Keratinocyte (primary cell): Measurements from ENCODE around the gene FAM217B. TPM values are rescaled to one million over a fixed set of nuclear protein-coding genes. Genes with fewer than 3 reads are reported as not detected.

Experiments used
- DNase-seq: peaks from one replicate; pipeline ENCODE4 v3.0.0-alpha.2; 2011; ENCODE audit warnings: low read depth, missing footprints, low spot score
- FAIRE-seq: peaks from 2 replicates; lab custom pipeline; 2011; peaks lifted over from hg19 to GRCh38; lab: Jason Lieb, UNC
- H2AFZ ChIP-seq: 2 replicates; pipeline ENCODE4 v1.6.0; 2012; ENCODE audit warnings: low read length, control low read depth, inconsistent platforms; ENCODE audit not compliant: control insufficient read depth
- H3K27ac ChIP-seq: 2 replicates; pipeline ENCODE4 v1.5.1; 2011; ENCODE audit warnings: low read length; ENCODE audit not compliant: control insufficient read depth, insufficient read depth
- H3K27me3 ChIP-seq: 3 replicates; pipeline ENCODE4 v1.6.0; 2011; ENCODE audit warnings: low read length; ENCODE audit not compliant: control insufficient read depth, insufficient read depth; ENCODE audit errors: extremely low read depth
- H3K36me3 ChIP-seq, 2 experiments: 2 replicates in 1 of 2; 3 replicates in 1 of 2; pipeline ENCODE4 v1.5.1; 2011; ENCODE audit warnings: low read length in 2 of 2, mild to moderate bottlenecking in 1 of 2; ENCODE audit not compliant: control insufficient read depth in 2 of 2, insufficient read depth in 2 of 2; ENCODE audit errors: extremely low read depth in 1 of 2
- H3K4me1 ChIP-seq: 3 replicates; pipeline ENCODE4 v1.5.1; 2011; ENCODE audit warnings: low read length; ENCODE audit not compliant: control insufficient read depth, insufficient read depth; ENCODE audit errors: extremely low read depth
- H3K4me2 ChIP-seq: 3 replicates; pipeline ENCODE4 v1.6.0; 2011; ENCODE audit warnings: low read depth, low read length; ENCODE audit not compliant: control insufficient read depth, insufficient read depth; ENCODE audit errors: extremely low read depth
- H3K4me3 ChIP-seq, 3 experiments: fragments of 200-600 bp in 1 of 3; sonication (generic) in 1 of 3; 2 replicates in 2 of 3; 3 replicates in 1 of 3; pipeline ENCODE4 v1.5.1; 2011 to 2016; ENCODE audit warnings: low read length in 3 of 3, mild to moderate bottlenecking in 3 of 3, control low read depth in 2 of 3, inconsistent platforms in 1 of 3, low read depth in 1 of 3, mixed read lengths in 1 of 3, mixed run types in 1 of 3, moderate library complexity in 1 of 3; ENCODE audit not compliant: control insufficient read depth in 2 of 3, insufficient read depth in 2 of 3; ENCODE audit errors: extremely low read depth in 1 of 3
- H3K79me2 ChIP-seq: 2 replicates; pipeline ENCODE4 v1.6.0; 2012; ENCODE audit warnings: low read length; ENCODE audit not compliant: control insufficient read depth, insufficient read depth
- H3K9ac ChIP-seq: 3 replicates; pipeline ENCODE4 v1.6.0; 2011; ENCODE audit warnings: low read length; ENCODE audit not compliant: control insufficient read depth, insufficient read depth; ENCODE audit errors: extremely low read depth
- H3K9me1 ChIP-seq: 3 replicates; pipeline ENCODE4 v1.6.0; 2011; ENCODE audit warnings: low read length; ENCODE audit not compliant: control insufficient read depth, insufficient read depth; ENCODE audit errors: extremely low read depth
- H3K9me3 ChIP-seq: 2 replicates; pipeline ENCODE4 v1.5.1; 2012; ENCODE audit warnings: low read depth, low read length; ENCODE audit not compliant: control insufficient read depth
- H4K20me1 ChIP-seq: 3 replicates; pipeline ENCODE4 v1.6.0; 2011; ENCODE audit warnings: low read length; ENCODE audit not compliant: control insufficient read depth, insufficient read depth; ENCODE audit errors: extremely low read depth
- CTCF ChIP-seq, 3 experiments: IDR thresholded peaks in 1 of 3; conservative IDR thresholded peaks in 1 of 3; optimal IDR thresholded peaks in 1 of 3; 2 replicates in 2 of 3; 3 replicates in 1 of 3; pipeline versions ENCODE3 to v1.5.1; 2011; ENCODE audit warnings: low read length in 3 of 3, mild to moderate bottlenecking in 3 of 3, moderate library complexity in 2 of 3, control low read depth in 1 of 3, inconsistent platforms in 1 of 3; ENCODE audit not compliant: insufficient read depth in 2 of 3; ENCODE audit errors: extremely low read depth in 1 of 3
- EZH2 ChIP-seq: IDR thresholded peaks from one replicate; pipeline ENCODE4 v1.6.1; 2012; ENCODE audit warnings: inconsistent platforms, mild to moderate bottlenecking, low read length, moderate library complexity
- dilution Hi-C: fragments of 300-500 bp; cut with MboI; formaldehyde crosslinking; loops from one replicate; pipeline ENCODE4 v1.7.0; 2020; ENCODE audit warnings: low sequenced_read_pairs; ENCODE audit not compliant: extremely low pct_ligation_motif_present
- polyA plus RNA-seq, 5 experiments: library from polyadenylated mRNA; depleted of rRNA in 3 of 5; stranded (reverse) in 3 of 5; stranded (forward) in 1 of 5; unstranded in 1 of 5; fragments of >200 nt; gene quantifications; 1 replicate in 1 of 5; 2 replicates in 3 of 5; 3 replicates in 1 of 5; pipeline versions ENCODE4 v1.2.1 to v1.2.3, GENCODE V29; 2011 to 2012; ENCODE audit warnings: missing spikeins in 2 of 5, low read depth in 1 of 5, low replicate concordance in 1 of 5

FAM217B gene
- polyA plus RNA-seq, 1 donor (not counting 4 experiments of a cell fraction or from before 2014, with no cell fraction given): 10.1 TPM

- Histone ChIP-seq H3K36me3 (no peaks in the 10 kb centered on the region), H3K9me1 (no peaks in the 10 kb centered on the region), H4K20me1 (no peaks in the 10 kb centered on the region), H3K4me3 (no peak overlapping the region), H3K9ac (no peak overlapping the region), H3K4me1 (peaks cover 12% of the 10 kb centered on the region), H3K4me2 (no peak overlapping the region), H3K27me3 (no peaks in the 10 kb centered on the region), H2AFZ (no peak overlapping the region), H3K79me2 (no peaks in the 10 kb centered on the region), H3K9me3 (no peaks in the 10 kb centered on the region), H3K27ac (no peak overlapping the region)
- FAIRE-seq (no peak), DNase-seq (no peak)
- TF ChIP-seq EZH2: no peak
- no peak for TF ChIP-seq CTCF (optimal IDR thresholded peaks at IDR 0.05 in 1 of 3, IDR thresholded peaks at IDR 0.05 in 1 of 3, conservative IDR thresholded peaks at IDR 0.05 in 1 of 3; ENCODE audit: extremely low read depth in 1 of 3, insufficient read depth in 2 of 3, low read length in 3 of 3)
- dilution Hi-C loops: no loop called here
These were observed 36.9 kb downstream of the FAM217B start for GRCh38 chr20:59977086-59977485.

GRCh38 chr20:59983076-59983475, 42.9 kb downstream of the FAM217B start:
- no peaks in the 10 kb centered on the region for H4K20me1 ChIP-seq
- DNase-seq: no peak
- peaks cover 13% of the 10 kb centered on the region for H3K4me1 ChIP-seq
- no peaks in the 10 kb centered on the region for H3K9me1 ChIP-seq
- H3K79me2 ChIP-seq: no peaks in the 10 kb centered on the region
- no peak overlapping the region for H3K4me3 ChIP-seq
- no peak overlapping the region for H3K4me2 ChIP-seq
- no peaks in the 10 kb centered on the region for H3K27me3 ChIP-seq
- FAIRE-seq: no peak
- no peak overlapping the region for H2AFZ ChIP-seq
- dilution Hi-C loops: no loop called here
- H3K27ac ChIP-seq: no peak overlapping the region
- H3K9ac ChIP-seq: no peak overlapping the region
- no peak for TF ChIP-seq CTCF (optimal IDR thresholded peaks at IDR 0.05 in 1 of 3, IDR thresholded peaks at IDR 0.05 in 1 of 3, conservative IDR thresholded peaks at IDR 0.05 in 1 of 3; ENCODE audit: extremely low read depth in 1 of 3, insufficient read depth in 2 of 3, low read length in 3 of 3)
- TF ChIP-seq EZH2: no peak
- H3K36me3 ChIP-seq: no peaks in the 10 kb centered on the region
- no peaks in the 10 kb centered on the region for H3K9me3 ChIP-seq
